Aortic smooth muscle cell (primary cell): ENCODE data around the gene ZNF660. TPM values are rescaled to one million over a fixed set of nuclear protein-coding genes. Genes with fewer than 3 reads are reported as not detected.

Source experiments
- total RNA-seq: library from RNA; depleted of rRNA; stranded (reverse); fragments of >200 nt; gene quantifications from 2 replicates; pipeline ENCODE4 v1.2.3, GENCODE V29; 2014

Gene ZNF660
- total RNA-seq = 1.1 and 1.5 TPM in 2 replicates

DNA sequence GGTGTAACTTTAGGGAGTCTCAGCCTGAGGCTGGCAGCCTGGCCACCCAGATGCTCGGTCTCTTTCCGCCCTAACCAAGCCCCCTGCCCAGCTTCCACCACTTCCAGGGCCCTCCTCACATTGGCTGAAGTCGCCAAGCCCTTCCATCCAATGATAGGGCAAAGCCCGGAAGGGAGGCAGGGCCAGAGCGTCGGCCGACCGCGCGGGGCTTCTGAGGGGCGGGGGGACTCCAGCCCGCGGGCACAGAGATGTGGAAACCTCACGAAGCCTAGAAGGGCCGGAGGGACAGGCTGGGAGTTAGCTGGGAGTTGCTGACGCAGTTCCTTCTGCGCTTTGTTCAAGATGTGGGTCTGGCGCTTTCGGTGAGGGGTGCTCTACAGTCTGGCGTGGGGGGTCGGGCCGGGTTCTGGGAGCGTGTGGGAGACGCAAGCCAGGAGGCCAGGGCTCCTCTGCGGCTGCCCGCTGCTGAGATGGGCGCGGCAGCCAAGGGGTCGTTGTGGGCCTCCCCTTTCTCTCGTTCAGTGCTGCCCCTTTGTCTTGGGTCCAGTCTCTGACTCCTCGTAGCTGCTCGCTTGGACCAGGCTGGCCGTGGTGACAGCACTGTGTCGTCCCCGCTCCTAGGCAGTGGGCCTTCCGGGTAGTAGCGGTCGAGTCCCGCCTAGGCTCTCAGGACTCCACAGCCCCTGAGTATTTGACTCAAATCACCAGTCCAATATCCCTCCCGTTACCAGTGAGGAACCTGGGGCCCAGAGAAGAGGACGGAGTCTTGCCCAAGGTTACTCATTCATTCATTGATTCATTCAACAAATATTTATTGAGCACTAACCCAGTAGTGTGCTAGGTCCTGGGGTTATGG, at the start of gene ZNF660:
ZNF660 (plus strand) TSS at position 319 of the 856 bp plus-strand sequence. CDS start 9,230 bp downstream, outside the sequence.

DNA sequence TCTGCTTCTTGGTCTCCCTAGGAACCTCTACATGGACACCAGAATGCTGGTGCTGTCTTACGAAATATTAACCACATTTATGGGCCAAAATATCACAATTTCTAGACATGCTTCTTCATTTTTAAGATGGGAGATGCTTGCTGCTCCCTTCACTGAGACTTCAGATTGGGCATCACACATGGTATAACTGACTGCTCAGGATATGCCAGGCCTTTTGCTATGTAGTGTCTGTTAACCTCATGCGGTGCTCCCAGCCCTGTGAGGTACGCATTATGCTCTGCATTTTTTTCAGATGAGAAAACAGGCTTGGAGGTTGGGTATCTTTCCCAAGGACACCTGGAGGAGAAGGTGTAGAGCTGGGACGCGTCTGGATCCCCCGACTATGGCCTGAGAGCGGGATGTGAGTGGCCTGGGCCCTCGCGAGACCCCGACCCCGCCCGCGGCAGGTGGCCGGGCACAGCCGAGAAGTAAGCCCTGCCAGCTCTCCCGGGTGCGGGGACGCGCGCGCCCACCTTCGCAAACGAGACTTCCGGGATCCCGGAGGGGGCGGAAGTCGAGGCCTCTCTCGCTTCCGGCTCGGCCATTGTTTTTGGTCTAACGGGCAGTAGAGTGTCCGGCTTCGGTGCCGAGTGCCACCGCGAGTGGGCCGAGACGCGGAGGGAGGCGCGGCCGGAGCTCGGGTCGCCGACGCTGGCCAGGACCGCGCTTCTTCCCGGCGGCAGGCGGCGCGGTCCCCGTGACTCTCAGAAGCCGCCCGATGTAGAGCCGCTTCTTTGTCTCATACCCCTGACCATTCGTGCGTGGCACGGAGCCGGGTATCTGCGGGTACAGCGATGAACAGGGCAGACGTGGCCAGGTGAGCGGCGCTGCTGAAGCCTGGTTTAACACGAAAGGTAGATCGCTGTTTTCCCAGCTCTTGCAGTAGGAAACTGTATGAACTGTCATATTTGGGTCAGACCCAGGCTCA, 29.9 kb upstream of the ZNF660 start, which contains the start of gene ZKSCAN7:
ZKSCAN7 (plus strand) TSS at position 568 of the 967 bp plus-strand sequence. CDS start 1,855 bp downstream, outside the sequence.

DNA sequence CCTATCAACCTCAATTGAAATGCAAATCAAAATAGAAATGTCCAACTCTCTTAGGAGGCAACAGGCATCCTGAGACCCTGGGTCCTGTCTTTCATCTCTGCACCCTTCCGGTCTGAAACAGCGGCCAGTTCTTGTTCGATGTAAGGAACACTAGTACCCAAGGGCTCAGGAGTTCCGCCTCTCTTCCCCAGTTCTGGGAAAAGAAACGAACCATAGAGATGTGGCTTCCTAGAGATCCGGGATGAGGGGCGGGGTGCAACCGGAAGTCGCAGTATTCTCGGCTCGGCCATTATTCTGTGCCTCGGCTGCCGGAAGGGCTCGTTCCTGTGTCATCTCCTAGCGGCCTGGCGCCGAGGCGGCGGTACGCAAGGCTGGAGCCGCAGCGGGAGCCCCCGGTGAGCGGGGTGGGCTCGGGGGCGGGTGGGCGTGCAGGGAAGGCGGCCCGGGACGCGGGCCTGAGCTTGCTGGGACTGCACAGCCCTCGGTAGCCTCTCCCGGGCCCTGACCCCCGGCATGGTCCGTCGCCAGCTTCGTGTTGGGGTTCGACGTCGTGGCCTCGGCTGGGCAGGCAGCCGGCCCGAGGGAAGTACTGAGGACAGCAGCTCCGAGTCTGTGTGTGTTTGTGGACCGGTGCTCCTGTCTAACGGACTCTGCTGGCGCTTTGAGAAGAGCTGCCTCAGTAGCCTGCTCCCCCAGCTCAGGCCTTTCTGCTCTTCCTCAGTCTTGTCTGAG, 40.2 kb downstream of the ZNF660 start, which contains the start of gene ZNF197:
ZNF197 (plus strand) TSS at position 288 of the 732 bp plus-strand sequence. CDS start 4,119 bp downstream, outside the sequence.

DNA sequence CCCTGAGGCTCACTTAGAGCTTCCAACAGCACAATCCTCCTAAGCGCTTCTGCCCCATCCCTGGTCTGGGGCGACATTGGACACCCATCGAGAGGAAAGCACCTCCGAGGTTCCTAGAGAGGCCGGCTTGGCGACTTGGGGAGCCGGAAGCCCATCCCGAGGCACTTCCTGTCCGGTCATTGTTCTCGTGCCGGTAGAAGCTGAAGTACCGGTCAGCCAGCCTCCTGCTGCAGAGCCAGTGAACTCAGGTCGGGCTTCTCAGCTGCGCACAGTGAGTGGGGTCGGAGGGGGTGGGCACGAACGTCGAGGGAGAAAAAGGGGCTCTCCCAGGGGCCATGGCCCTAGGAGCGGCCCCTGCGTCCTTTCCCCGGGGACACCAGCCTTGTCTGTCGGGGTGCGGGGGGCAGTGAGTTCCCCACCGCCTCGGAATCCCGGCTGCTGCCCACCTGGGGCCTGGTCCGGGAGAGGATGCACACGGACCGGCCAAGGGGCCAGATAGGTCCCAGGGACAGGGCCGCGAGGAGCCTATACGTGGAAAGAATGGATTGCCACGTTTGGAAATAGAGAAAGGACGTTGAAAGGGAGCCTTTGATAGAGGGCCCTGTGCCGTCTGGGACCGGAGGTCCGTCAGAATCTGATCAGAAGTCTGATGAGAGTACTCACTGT, 63.9 kb downstream of the ZNF660 start, which contains the start of gene ZNF35:
ZNF35 (plus strand) TSS at position 169 of the 666 bp plus-strand sequence. CDS start 2,336 bp downstream, outside the sequence.

Other genes starting within 250 kb of the ZNF660 start
- gene TCAIM, start 246.2 kb upstream of the ZNF660 start, total RNA-seq = 23.1 and 28.1 TPM in 2 replicates
- gene ZNF445, start 107.3 kb upstream of the ZNF660 start, total RNA-seq = 6.5 and 8.2 TPM in 2 replicates
- 5.2 and 5.7 TPM in 2 replicates for gene ZKSCAN7, start 29.8 kb upstream of the ZNF660 start, total RNA-seq
- 15.1 and 17.0 TPM in 2 replicates for gene ZNF197, start 40.1 kb downstream of the ZNF660 start, total RNA-seq
- gene ZNF35, start 63.8 kb downstream of the ZNF660 start, total RNA-seq = 10.4 and 10.7 TPM in 2 replicates
- gene ZNF502, start 127.7 kb downstream of the ZNF660 start, total RNA-seq = 5.2 and 5.9 TPM in 2 replicates
- 6.1 and 7.3 TPM in 2 replicates for gene ZNF501, start 144.7 kb downstream of the ZNF660 start, total RNA-seq
- 19.7 and 21.8 TPM in 2 replicates for gene KIAA1143, start 176.7 kb downstream of the ZNF660 start, total RNA-seq
- gene KIF15, start 176.8 kb downstream of the ZNF660 start, total RNA-seq = 6.5 and 11.0 TPM in 2 replicates